ENCODE results near the gene OLAH. TPM values are rescaled to one million over a fixed set of nuclear protein-coding genes. Genes with fewer than 3 reads are reported as not detected.

The OLAH gene
- total and polyA plus RNA-seq, 2 experiments from 2014 or later, result not detected

- in situ Hi-C loops (cut with MboI), result no loop called here
- no peaks in the 10 kb centered on the region for H3K79me2 ChIP-seq (ENCODE audit: insufficient read depth)
These were observed 40.1 kb downstream of the OLAH start for GRCh38 chr10:15083674-15084501.

GRCh38 chr10:15084502-15084922 is 40.8 kb downstream of the OLAH start:
- Histone ChIP-seq H3K4me3 (peak overlapping the region; percentile 69), H3K79me2 (ENCODE audit: insufficient read depth) (no peaks in the 10 kb centered on the region), H3K27ac (peak overlapping the region; percentile 29; the same call in 1 of the 2 replicates), H3K27me3 (replicated peaks; ENCODE audit: insufficient read depth) (no peaks in the 10 kb centered on the region), H3K4me1 (ENCODE audit: insufficient read depth) (0 out of 2 replicates have a peak, but pooled peaks cover 5% of the 10 kb centered on the region), H3K9me3 (ENCODE audit: low read depth) (no peaks in the 10 kb centered on the region), H3F3A (ENCODE audit: insufficient read depth) (peaks cover 11% of the 10 kb centered on the region; the same call in 1 of the 2 replicates), H3K4me2 (ENCODE audit: unreplicated experiment) (peak overlapping the region; percentile 80), H3K9me2 (ENCODE audit: insufficient read depth) (no peaks in the 10 kb centered on the region), H4K20me1 (ENCODE audit: insufficient read depth) (no peaks in the 10 kb centered on the region), H3K9ac (peak overlapping the region; percentile 68), H3K36me3 (ENCODE audit: low read depth) (no peaks in the 10 kb centered on the region), H2AFZ (peak overlapping the region; percentile 93)
- 0 to 2% methylated on average over 7 of the region's 7 CpGs for WGBS, 2 experiments (ENCODE audit: low coverage in 1 of 2, low lambda C conversion rate in 2 of 2, missing lambda C conversion rate in 2 of 2)
- in situ Hi-C loops (cut with MboI), result no loop called here
- DNase-seq, result peak; percentile 93
- TF ChIP-seq EZH2phosphoT487 (IDR thresholded peaks at IDR 0.05; ENCODE audit: insufficient read depth, low read depth) (no peak), EZH2 (IDR thresholded peaks at IDR 0.05; ENCODE audit: insufficient read depth, poor library complexity, severe bottlenecking) (no peak)

More at GRCh38 chr10:15083674-15084501, 40.1 kb downstream of the OLAH start:
- 0 out of 2 replicates have a peak, but pooled peaks cover 5% of the 10 kb centered on the region for H3K4me1 ChIP-seq (ENCODE audit: insufficient read depth)
- H4K20me1 ChIP-seq (ENCODE audit: insufficient read depth), result no peaks in the 10 kb centered on the region
- TF ChIP-seq EZH2phosphoT487 (IDR thresholded peaks at IDR 0.05; ENCODE audit: insufficient read depth, low read depth) (no peak), EZH2 (IDR thresholded peaks at IDR 0.05; ENCODE audit: insufficient read depth, poor library complexity, severe bottlenecking) (no peak)
- H3K4me3 ChIP-seq, result peak overlapping the region; percentile 69
- H3K9me3 ChIP-seq (ENCODE audit: low read depth), result no peaks in the 10 kb centered on the region
- H3K36me3 ChIP-seq (ENCODE audit: low read depth), result no peaks in the 10 kb centered on the region
- H2AFZ ChIP-seq, result peak overlapping the region; percentile 93
- peak overlapping the region; percentile 80 for H3K4me2 ChIP-seq (ENCODE audit: unreplicated experiment)
- peak overlapping the region; percentile 29; the same call in 1 of the 2 replicates for H3K27ac ChIP-seq
- no peaks in the 10 kb centered on the region for H3K9me2 ChIP-seq (ENCODE audit: insufficient read depth)
- WGBS, 2 experiments (ENCODE audit: low coverage in 1 of 2, low lambda C conversion rate in 2 of 2, missing lambda C conversion rate in 2 of 2), result 69 to 72% methylated on average over 18 of the region's 18 CpGs
- DNase-seq, result no peak
- peaks cover 11% of the 10 kb centered on the region; the same call in 1 of the 2 replicates for H3F3A ChIP-seq (ENCODE audit: insufficient read depth)
- no peaks in the 10 kb centered on the region for H3K27me3 ChIP-seq (replicated peaks; ENCODE audit: insufficient read depth)
- peak overlapping the region; percentile 68 for H3K9ac ChIP-seq

GRCh38 chr10:15088428-15089261 is 44.9 kb downstream of the OLAH start, which contains the start of gene ACBD7:
Gene ACBD7 (minus strand): TSS chr10:15088776. CDS start chr10:15088728, 48 bp downstream.
- no peak for TF ChIP-seq EZH2 (IDR thresholded peaks at IDR 0.05; ENCODE audit: insufficient read depth, poor library complexity, severe bottlenecking)
- TF ChIP-seq EZH2phosphoT487 (IDR thresholded peaks at IDR 0.05; ENCODE audit: insufficient read depth, low read depth), result no peak
- 5 to 6% methylated on average over 57 to 62 of the region's 63 CpGs for WGBS, 2 experiments (ENCODE audit: low coverage in 1 of 2, low lambda C conversion rate in 2 of 2, missing lambda C conversion rate in 2 of 2)
- in situ Hi-C loops (cut with MboI), result no loop called here

GRCh38 chr10:15091418-15091817 is 47.7 kb downstream of the OLAH start:
- no peaks in the 10 kb centered on the region for H3K9me2 ChIP-seq (ENCODE audit: insufficient read depth)
- H3K9me3 ChIP-seq (ENCODE audit: low read depth), result no peaks in the 10 kb centered on the region
- no peaks in the 10 kb centered on the region for H3K4me1 ChIP-seq (ENCODE audit: insufficient read depth)
- in situ Hi-C loops (cut with MboI), result no loop called here
- H4K20me1 ChIP-seq (ENCODE audit: insufficient read depth), result no peaks in the 10 kb centered on the region
- H3K4me3 ChIP-seq, result no peak overlapping the region
- DNase-seq, result no peak
- no peaks in the 10 kb centered on the region for H3K79me2 ChIP-seq (ENCODE audit: insufficient read depth)
- no peak overlapping the region for H3K9ac ChIP-seq
- WGBS, 2 experiments (ENCODE audit: low coverage in 1 of 2, low lambda C conversion rate in 2 of 2, missing lambda C conversion rate in 2 of 2), result 65 to 66% methylated on average over 5 of the region's 5 CpGs
- TF ChIP-seq EZH2phosphoT487 (IDR thresholded peaks at IDR 0.05; ENCODE audit: insufficient read depth, low read depth) (no peak), EZH2 (IDR thresholded peaks at IDR 0.05; ENCODE audit: insufficient read depth, poor library complexity, severe bottlenecking) (no peak)
- H2AFZ ChIP-seq, result no peak overlapping the region
- H3K27me3 ChIP-seq (replicated peaks; ENCODE audit: insufficient read depth), result no peaks in the 10 kb centered on the region
- no peaks in the 10 kb centered on the region for H3K36me3 ChIP-seq (ENCODE audit: low read depth)
- no peak overlapping the region for H3K27ac ChIP-seq
- H3K4me2 ChIP-seq (ENCODE audit: unreplicated experiment), result no peak overlapping the region
- H3F3A ChIP-seq (ENCODE audit: insufficient read depth), result no peaks in the 10 kb centered on the region

More at GRCh38 chr10:15088428-15089261, 44.9 kb downstream of the OLAH start, which contains the start of gene ACBD7:
- no peak within 1 kb of the TSS for H3K27ac ChIP-seq
- no peaks in the 10 kb centered on the region for H3K36me3 ChIP-seq (ENCODE audit: low read depth)
- no peaks in the 10 kb centered on the region for H3K27me3 ChIP-seq (replicated peaks; ENCODE audit: insufficient read depth)
- no peaks in the 10 kb centered on the region for H4K20me1 ChIP-seq (ENCODE audit: insufficient read depth)
- no peaks in the 10 kb centered on the region for H3K9me2 ChIP-seq (ENCODE audit: insufficient read depth)
- peak within 1 kb of the TSS; percentile 77 for H3K4me2 ChIP-seq (ENCODE audit: unreplicated experiment)
- H3K9ac ChIP-seq, result no peak within 1 kb of the TSS
- no peaks in the 10 kb centered on the region for H3K79me2 ChIP-seq (ENCODE audit: insufficient read depth)
- H3K4me1 ChIP-seq (ENCODE audit: insufficient read depth), result 0 out of 2 replicates have a peak, but pooled peaks cover 5% of the 10 kb centered on the region
- H3F3A ChIP-seq (ENCODE audit: insufficient read depth), result peaks cover 11% of the 10 kb centered on the region; the same call in 1 of the 2 replicates
- no peaks in the 10 kb centered on the region for H3K9me3 ChIP-seq (ENCODE audit: low read depth)
- peak; percentile 91 for DNase-seq
- H3K4me3 ChIP-seq, result peak within 1 kb of the TSS; percentile 75
- H2AFZ ChIP-seq, result peak within 1 kb of the TSS; percentile 92

All from GM23248 (cell line).